H9 (cell line): ENCODE measurements around the gene DNMT3L. TPM values are rescaled to one million over a fixed set of nuclear protein-coding genes. Genes with fewer than 3 reads are reported as not detected.

Experiments
- DNase-seq: peaks from one replicate; pipeline ENCODE4 v3.0.0-alpha.2; 2017
- H2AFZ ChIP-seq: one replicate; pipeline ENCODE4 v1.6.1; 2013; ENCODE audit warnings: mild to moderate bottlenecking, low read length, control low read depth, moderate library complexity
- H2AK5ac ChIP-seq: 2 replicates; pipeline ENCODE4 v1.6.1; 2013; ENCODE audit warnings: low read length, control low read depth, mixed read lengths; ENCODE audit not compliant: insufficient read length
- H2BK120ac ChIP-seq: one replicate; pipeline ENCODE4 v1.6.1; 2013; ENCODE audit warnings: low read depth, mild to moderate bottlenecking, low read length, control low read depth, inconsistent platforms; ENCODE audit not compliant: poor library complexity, severe bottlenecking
- H2BK12ac ChIP-seq: 2 replicates; pipeline ENCODE4 v1.6.1; 2013; ENCODE audit warnings: low read length, control low read depth, mixed read lengths, low read depth; ENCODE audit not compliant: insufficient read length
- H2BK15ac ChIP-seq: 2 replicates; pipeline ENCODE4 v1.6.1; 2013; ENCODE audit warnings: low read depth, low read length, control low read depth
- H2BK20ac ChIP-seq: one replicate; pipeline ENCODE4 v1.6.1; 2013; ENCODE audit warnings: low read depth, mild to moderate bottlenecking, low read length, control low read depth, inconsistent platforms; ENCODE audit not compliant: poor library complexity, severe bottlenecking
- H2BK5ac ChIP-seq: 2 replicates; pipeline ENCODE4 v1.6.1; 2013; ENCODE audit warnings: low read length, control low read depth, mixed read lengths; ENCODE audit not compliant: insufficient read length
- H3K14ac ChIP-seq: 2 replicates; pipeline ENCODE4 v1.6.1; 2013; ENCODE audit warnings: low read length, control low read depth; ENCODE audit not compliant: insufficient read depth
- H3K18ac ChIP-seq: 2 replicates; pipeline ENCODE4 v1.6.1; 2013; ENCODE audit warnings: low read depth, mild to moderate bottlenecking, mixed read lengths, low read length, control low read depth; ENCODE audit not compliant: insufficient read length
- H3K23ac ChIP-seq: 2 replicates; pipeline ENCODE4 v1.6.1; 2013; ENCODE audit warnings: low read length, control low read depth, mixed read lengths, low read depth; ENCODE audit not compliant: insufficient read length
- H3K23me2 ChIP-seq: 2 replicates; pipeline ENCODE4 v1.6.1; 2013; ENCODE audit warnings: low read depth, mild to moderate bottlenecking, mixed read lengths, low read length, control low read depth; ENCODE audit not compliant: insufficient read length, poor library complexity, severe bottlenecking
- H3K27ac ChIP-seq: 2 replicates; pipeline ENCODE4 v1.5.1; 2013; ENCODE audit warnings: low read length, control low read depth, mixed read lengths, low read depth; ENCODE audit not compliant: insufficient read length
- H3K27me3 ChIP-seq: 2 replicates; pipeline ENCODE4 v1.6.1; 2013; ENCODE audit warnings: low read length, control low read depth, inconsistent platforms; ENCODE audit not compliant: insufficient read depth
- H3K4ac ChIP-seq: 2 replicates; pipeline ENCODE4 v1.6.1; 2013; ENCODE audit warnings: low read depth, mild to moderate bottlenecking, control low read depth, inconsistent platforms, low read length, moderate library complexity
- H3K4me1 ChIP-seq: 2 replicates; pipeline ENCODE4 v1.6.1; 2013; ENCODE audit warnings: low read length, control low read depth, inconsistent platforms; ENCODE audit not compliant: insufficient read depth
- H3K4me2 ChIP-seq: 2 replicates; pipeline ENCODE4 v1.6.1; 2013; ENCODE audit warnings: low read length, control low read depth, mixed read lengths; ENCODE audit not compliant: insufficient read length, insufficient read depth
- H3K56ac ChIP-seq: 2 replicates; pipeline ENCODE4 v1.6.1; 2013; ENCODE audit warnings: low read depth, mild to moderate bottlenecking, mixed read lengths, low read length, control low read depth; ENCODE audit not compliant: insufficient read length
- H3K79me1 ChIP-seq: 2 replicates; pipeline ENCODE4 v1.6.1; 2013; ENCODE audit warnings: low read depth, mild to moderate bottlenecking, moderate library complexity, low read length, control low read depth, inconsistent platforms; ENCODE audit not compliant: insufficient read depth, poor library complexity, severe bottlenecking
- H3K79me2 ChIP-seq: 2 replicates; pipeline ENCODE4 v1.6.1; 2013; ENCODE audit warnings: low read length, control low read depth, inconsistent platforms; ENCODE audit not compliant: insufficient read depth
- H3K9ac ChIP-seq: 2 replicates; pipeline ENCODE4 v1.6.1; 2013; ENCODE audit warnings: low read length, control low read depth, mixed read lengths; ENCODE audit not compliant: insufficient read length; ENCODE audit errors: extremely low read depth
- H3K9me3 ChIP-seq: one replicate; pipeline ENCODE4 v1.6.1; 2013; ENCODE audit warnings: low read depth, low read length, inconsistent platforms; ENCODE audit not compliant: control insufficient read depth
- H3T11ph ChIP-seq: one replicate; pipeline ENCODE4 v1.6.1; 2013; ENCODE audit warnings: mild to moderate bottlenecking, low read length, control low read depth, inconsistent platforms
- H4K20me1 ChIP-seq: one replicate; pipeline ENCODE4 v1.6.1; 2013; ENCODE audit not compliant: control insufficient read depth, insufficient read length, insufficient read depth
- H4K5ac ChIP-seq: 2 replicates; pipeline ENCODE4 v1.6.1; 2013; ENCODE audit warnings: low read depth, mild to moderate bottlenecking, mixed read lengths, low read length, control low read depth; ENCODE audit not compliant: insufficient read length
- H4K8ac ChIP-seq: replicated peaks from 2 replicates; pipeline ENCODE4 v1.6.1; 2013; ENCODE audit warnings: low read length, control low read depth, mixed read lengths, low read depth; ENCODE audit not compliant: insufficient read length
- H4K91ac ChIP-seq: 2 replicates; pipeline ENCODE4 v1.6.1; 2013; ENCODE audit warnings: low read depth, mild to moderate bottlenecking, moderate library complexity, mixed read lengths, low read length, control low read depth; ENCODE audit not compliant: insufficient read length
- H3K27ac Mint-ChIP-seq, 3 experiments: 2 replicates in 2 of 3; 3 replicates in 1 of 3; pipeline ENCODE4 v1.8.0; 2020 to 2021; ENCODE audit warnings: mixed read lengths in 3 of 3, mild to moderate bottlenecking in 1 of 3, moderate library complexity in 1 of 3
- H3K27me3 Mint-ChIP-seq: 2 replicates; pipeline ENCODE4 v1.8.0; 2021; ENCODE audit warnings: low read depth, mild to moderate bottlenecking, moderate library complexity, mixed read lengths
- H3K36me3 Mint-ChIP-seq, 3 experiments: 2 replicates in 2 of 3; 3 replicates in 1 of 3; pipeline ENCODE4 v1.8.0; 2020 to 2021; ENCODE audit warnings: low read depth in 3 of 3, mixed read lengths in 3 of 3; ENCODE audit not compliant: insufficient read depth in 1 of 3
- H3K4me1 Mint-ChIP-seq, 2 experiments: 2 replicates each; pipeline ENCODE4 v1.8.0; 2020; ENCODE audit warnings: mixed read lengths in 2 of 2
- H3K4me3 Mint-ChIP-seq, 2 experiments: 2 replicates in 1 of 2; 3 replicates in 1 of 2; pipeline ENCODE4 v1.8.0; 2020 to 2021; ENCODE audit warnings: mild to moderate bottlenecking in 2 of 2, mixed read lengths in 2 of 2, moderate library complexity in 1 of 2
- H3K9me3 Mint-ChIP-seq, 2 experiments: 2 replicates in 1 of 2; 3 replicates in 1 of 2; pipeline ENCODE4 v1.8.0; 2020; ENCODE audit warnings: mild to moderate bottlenecking in 2 of 2, mixed read lengths in 2 of 2, moderate library complexity in 1 of 2
- CTCF ChIP-seq: fragments of 200-600 bp; sonication (generic); conservative IDR thresholded peaks from 3 replicates; pipeline ENCODE4 v1.8.0; 2021; ENCODE audit warnings: antibody characterized with exemption, mild to moderate bottlenecking
- WGBS: extraction: QIAGEN DNeasy Blood & Tissue Kit; methylation state at CpG from one replicate; pipeline ENCODE4 v1.1.7; 2013; ENCODE audit warnings: missing lambda C conversion rate, low lambda C conversion rate, mixed read lengths; ENCODE audit not compliant: insufficient read length; ENCODE audit errors: extremely low coverage; 5-methylcytosine and 5-hydroxymethylcytosine counted together
- total RNA-seq: library from RNA; stranded (reverse); gene quantifications from 2 replicates; pipeline ENCODE4 v1.2.1, GENCODE V29; 2021

Gene DNMT3L
- total RNA-seq, 1 experiment from 2014 or later, result 0.77 TPM

DNA sequence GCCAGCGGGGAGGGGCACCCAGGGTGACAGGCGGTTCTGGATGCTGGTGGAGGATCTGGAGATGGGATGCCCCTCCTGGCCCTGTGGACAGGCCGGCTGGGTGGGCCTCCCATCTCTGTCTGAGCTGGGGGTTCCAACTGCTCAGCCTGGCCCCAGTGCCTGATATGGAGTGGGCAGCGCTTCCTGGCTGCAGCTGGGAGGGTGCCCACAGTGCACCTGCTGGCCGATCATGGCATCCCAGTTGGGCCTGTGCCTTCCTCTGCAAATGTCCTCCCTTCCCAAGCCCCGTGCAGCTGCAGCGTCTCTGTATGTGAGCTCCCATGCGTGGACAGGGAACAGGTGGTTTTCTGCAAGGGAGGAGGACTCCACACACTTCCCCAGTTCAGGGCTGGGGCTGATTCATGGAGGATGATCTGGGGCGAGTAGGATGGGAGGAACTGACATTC is 40.3 kb upstream of the DNMT3L start:
- no peak overlapping the region for H2BK120ac ChIP-seq
- peak overlapping the region in 1 of 3 experiments; percentile 68; a peak in 1 of 7 replicates for H3K27ac Mint-ChIP-seq
- no peaks in the 10 kb centered on the region for H3K79me2 ChIP-seq
- no peak overlapping the region for H3K14ac ChIP-seq
- H3K79me1 ChIP-seq, result no peaks in the 10 kb centered on the region
- H2AK5ac ChIP-seq, result no peak overlapping the region
- no peak overlapping the region for H4K5ac ChIP-seq
- no peak overlapping the region for H2BK5ac ChIP-seq
- H3K27ac ChIP-seq, result no peak overlapping the region
- H3K9ac ChIP-seq, result no peak overlapping the region
- no peaks in the 10 kb centered on the region for H3K27me3 ChIP-seq
- peaks cover 0 to 4% (median 2%) of the 10 kb centered on the region in 3 experiments; a peak in 3 of 7 replicates for H3K36me3 Mint-ChIP-seq
- no peaks in the 10 kb centered on the region for H3K9me3 Mint-ChIP-seq
- DNase-seq, result no peak
- no peak overlapping the region for H3T11ph ChIP-seq
- H4K8ac ChIP-seq, result no peak overlapping the region
- H3K23ac ChIP-seq, result no peak overlapping the region
- H3K4me2 ChIP-seq, result no peak overlapping the region
- peaks cover 18 to 32% of the 10 kb centered on the region in 2 experiments for H3K4me1 Mint-ChIP-seq
- no peak overlapping the region for H3K18ac ChIP-seq
- H3K56ac ChIP-seq, result no peak overlapping the region
- no peak overlapping the region for H2AFZ ChIP-seq
- no peak overlapping the region for H2BK20ac ChIP-seq
- peak overlapping the region; percentile 21 to 38; a peak in 3 of 5 replicates for H3K4me3 Mint-ChIP-seq
- peaks cover 5% of the 10 kb centered on the region for H3K23me2 ChIP-seq
- no peak overlapping the region for H2BK12ac ChIP-seq
- H3K27me3 Mint-ChIP-seq, result peaks cover 11% of the 10 kb centered on the region
- WGBS, result no CpG with 5 or more reads among the region's 9 CpGs
- no peak overlapping the region for H4K91ac ChIP-seq
- peak; percentile 18; the same call in 1 of the 3 replicates for TF ChIP-seq CTCF
- no peak overlapping the region for H2BK15ac ChIP-seq
- no peak overlapping the region for H3K4ac ChIP-seq
- H3K4me1 ChIP-seq, result no peaks in the 10 kb centered on the region; the same call in 1 of the 2 replicates
- no peaks in the 10 kb centered on the region for H3K9me3 ChIP-seq
- no peaks in the 10 kb centered on the region for H4K20me1 ChIP-seq
